GM12875 (cell line): ENCODE measurements around the gene SCARF1.

Source experiments
- H3K4me3 ChIP-seq: one replicate; pipeline ENCODE4 v1.5.1; 2011; ENCODE audit warnings: low read depth, low read length, control low read depth
- CTCF ChIP-seq: IDR thresholded peaks from 2 replicates; pipeline ENCODE4 v1.5.1; 2011; ENCODE audit warnings: low read depth, mild to moderate bottlenecking, control low read depth, inconsistent platforms, low read length, moderate library complexity, borderline replicate concordance; ENCODE audit not compliant: insufficient read depth

SCARF1 gene

GRCh38 chr17:1639549-1640180 lies 5.9 kb downstream of the SCARF1 start:
- no peak for TF ChIP-seq CTCF
- no peak overlapping the region for H3K4me3 ChIP-seq

- no peak overlapping the region for H3K4me3 ChIP-seq
- TF ChIP-seq CTCF = no peak
Measured at GRCh38 chr17:1638624-1639300, 6.8 kb downstream of the SCARF1 start.

- TF ChIP-seq CTCF = no peak
- H3K4me3 ChIP-seq = no peak overlapping the region
Measured at GRCh38 chr17:1638171-1638590, 7.4 kb downstream of the SCARF1 start.

GRCh38 chr17:1636732-1637285 lies 8.7 kb downstream of the SCARF1 start:
- TF ChIP-seq CTCF = no peak
- no peak overlapping the region for H3K4me3 ChIP-seq

- no peak overlapping the region for H3K4me3 ChIP-seq
- no peak for TF ChIP-seq CTCF
Measured at GRCh38 chr17:1635675-1636465, 9.7 kb downstream of the SCARF1 start.

GRCh38 chr17:1634841-1635650 lies 10.5 kb downstream of the SCARF1 start:
- no peak overlapping the region for H3K4me3 ChIP-seq
- TF ChIP-seq CTCF = no peak
